SK-N-SH treated with all-trans-retinoic acid at 6 μM for 48 hours (cell line): ENCODE measurements around the gene C14orf180.

Experiments used
- ATAC-seq: fragments of 200-7000 bp; cut with Tn5 transposase; 3 replicates; pipeline ENCODE4 v1.9.1; 2020; ENCODE audit warnings: mild to moderate bottlenecking, moderate library complexity
- ARNTL ChIP-seq: fragments of 450-650 bp; formaldehyde crosslinking; IDR thresholded peaks from 2 replicates; pipeline ENCODE4 v1.5.0; 2020; ENCODE audit warnings: low read depth, mild to moderate bottlenecking, moderate library complexity, borderline replicate concordance
- CREB5 ChIP-seq: fragments of 250-450 bp; sonication (Bioruptor Pico); IDR thresholded peaks from 2 replicates; pipeline ENCODE4 v1.5.1; 2020; ENCODE audit warnings: low read depth, mild to moderate bottlenecking, moderate library complexity
- CSDC2 ChIP-seq: fragments of 250-450 bp; sonication (Bioruptor Pico); IDR thresholded peaks from 2 replicates; pipeline ENCODE4 v1.5.0; 2020; ENCODE audit warnings: mild to moderate bottlenecking, moderate library complexity
- ESRRG ChIP-seq: fragments of 250-450 bp; sonication (Bioruptor Pico); IDR thresholded peaks from 2 replicates; pipeline ENCODE4 v1.6.1; 2021; ENCODE audit warnings: mild to moderate bottlenecking
- GLIS3 ChIP-seq: fragments of 250-450 bp; sonication (Bioruptor Pico); IDR thresholded peaks from 2 replicates; pipeline ENCODE4 v1.5.0; 2020; ENCODE audit warnings: mild to moderate bottlenecking, moderate library complexity
- ISL1 ChIP-seq: fragments of 250-450 bp; sonication (Bioruptor Pico); IDR thresholded peaks from 2 replicates; pipeline ENCODE4 v2.1.2; 2022; ENCODE audit warnings: mild to moderate bottlenecking, moderate library complexity
- OSR1 ChIP-seq: fragments of 250-450 bp; sonication (Bioruptor Pico); IDR thresholded peaks from 2 replicates; pipeline ENCODE4 v1.8.0; 2022; ENCODE audit warnings: moderate library complexity, mild to moderate bottlenecking, inconsistent platforms
- PATZ1 ChIP-seq: fragments of 250-450 bp; sonication (Bioruptor Pico); IDR thresholded peaks from 2 replicates; pipeline ENCODE4 v1.8.0; 2020; ENCODE audit warnings: mild to moderate bottlenecking, moderate library complexity, borderline replicate concordance
- POU6F1 ChIP-seq: fragments of 250-450 bp; sonication (Bioruptor Pico); IDR thresholded peaks from 2 replicates; pipeline ENCODE4 v1.8.0; 2021; ENCODE audit warnings: low read depth, mild to moderate bottlenecking, moderate library complexity, borderline replicate concordance
- PPARA ChIP-seq: fragments of 250-450 bp; sonication (Bioruptor Pico); IDR thresholded peaks from 2 replicates; pipeline ENCODE4 v1.5.0; 2020; ENCODE audit warnings: mild to moderate bottlenecking, borderline replicate concordance
- RARB ChIP-seq: fragments of 250-450 bp; sonication (Bioruptor Pico); IDR thresholded peaks from 2 replicates; pipeline ENCODE4 v1.8.0; 2021; ENCODE audit warnings: mild to moderate bottlenecking, moderate library complexity
- TCF4 ChIP-seq: fragments of 250-450 bp; sonication (Bioruptor Pico); IDR thresholded peaks from 2 replicates; pipeline ENCODE4 v1.8.0; 2021; ENCODE audit warnings: mild to moderate bottlenecking, moderate library complexity, borderline replicate concordance
- TOX ChIP-seq: fragments of 250-450 bp; sonication (Bioruptor Pico); IDR thresholded peaks from 2 replicates; pipeline ENCODE4 v1.8.0; 2021; ENCODE audit warnings: mild to moderate bottlenecking, moderate library complexity, borderline replicate concordance
- TSHZ2 ChIP-seq: fragments of 250-450 bp; sonication (Bioruptor Pico); IDR thresholded peaks from 2 replicates; pipeline ENCODE4 v1.5.0; 2020; ENCODE audit warnings: mild to moderate bottlenecking, moderate library complexity
- ZC3H10 ChIP-seq: fragments of 250-450 bp; sonication (Bioruptor Pico); IDR thresholded peaks from 2 replicates; pipeline ENCODE4 v1.5.1; 2021; ENCODE audit warnings: mild to moderate bottlenecking, moderate library complexity
- ZFP30 ChIP-seq: fragments of 450-650 bp; formaldehyde crosslinking; IDR thresholded peaks from 2 replicates; pipeline ENCODE4 v1.5.0; 2022; ENCODE audit warnings: mild to moderate bottlenecking, moderate library complexity
- ZNF565 ChIP-seq: fragments of 450-650 bp; formaldehyde crosslinking; conservative IDR thresholded peaks from 2 replicates; pipeline ENCODE4 v1.5.0; 2020; ENCODE audit warnings: low read depth, mild to moderate bottlenecking, moderate library complexity
- ZNF70 ChIP-seq: fragments of 450-650 bp; formaldehyde crosslinking; IDR thresholded peaks from 2 replicates; pipeline ENCODE4 v1.5.0; 2020; ENCODE audit warnings: mild to moderate bottlenecking, moderate library complexity
- ZNF8 ChIP-seq: fragments of 450-650 bp; formaldehyde crosslinking; IDR thresholded peaks from 2 replicates; pipeline ENCODE4 v1.5.0; 2020; ENCODE audit warnings: mild to moderate bottlenecking, moderate library complexity

Gene C14orf180

GRCh38 chr14:104589338-104590195, 10.0 kb downstream of the C14orf180 start (continued):
- TF ChIP-seq CREB5 (CRISPR knock-in tag) (no peak), ZC3H10 (CRISPR knock-in tag) (no peak), OSR1 (no peak), ZNF8 (CRISPR knock-in tag) (no peak)
- TF ChIP-seq, all 23 proteins: peak for 0

- no peak for ATAC-seq
- TF ChIP-seq ZFP30 (CRISPR knock-in tag): no peak
- no peak for TF ChIP-seq TCF4 (CRISPR knock-in tag)
- no peak for TF ChIP-seq CREB5 (CRISPR knock-in tag)
- no peak for TF ChIP-seq CSDC2 (CRISPR knock-in tag)
- no peak for TF ChIP-seq ZNF565 (CRISPR knock-in tag)
- no peak for TF ChIP-seq TSHZ2 (CRISPR knock-in tag)
- TF ChIP-seq, all 23 proteins: peak for 0
These were observed 10.8 kb downstream of the C14orf180 start for GRCh38 chr14:104590240-104590965.

- no peak for TF ChIP-seq ZNF70
- no peak for TF ChIP-seq OSR1
- TF ChIP-seq RARB (CRISPR knock-in tag): no peak
- no peak for ATAC-seq
These were observed 11.5 kb downstream of the C14orf180 start for GRCh38 chr14:104591031-104591430.

- ATAC-seq: no peak
- no peak for TF ChIP-seq ARNTL (CRISPR knock-in tag)
- no peak for TF ChIP-seq ISL1 (CRISPR knock-in tag)
- no peak for TF ChIP-seq CSDC2 (CRISPR knock-in tag)
- TF ChIP-seq ZNF70: no peak
- TF ChIP-seq ZNF8 (CRISPR knock-in tag): no peak
- TF ChIP-seq PPARA: no peak
- TF ChIP-seq CREB5 (CRISPR knock-in tag): no peak
- TF ChIP-seq GLIS3 (CRISPR knock-in tag): no peak
- no peak for TF ChIP-seq ESRRG (CRISPR knock-in tag)
- no peak for TF ChIP-seq POU6F1 (CRISPR knock-in tag)
- no peak for TF ChIP-seq ZNF565 (CRISPR knock-in tag)
- TF ChIP-seq TOX (CRISPR knock-in tag): no peak
- no peak for TF ChIP-seq TSHZ2 (CRISPR knock-in tag)
- no peak for TF ChIP-seq ZC3H10 (CRISPR knock-in tag)
- no peak for TF ChIP-seq PATZ1 (CRISPR knock-in tag)
These were observed 12.1 kb downstream of the C14orf180 start for GRCh38 chr14:104591506-104592291.
